DOHH2 (cell line): ENCODE results near the gene ZDHHC12.

Experiments
- EZH2phosphoT487 ChIP-seq: fragments of 200-600 bp; sonication (generic); IDR thresholded peaks from 2 replicates; pipeline ENCODE4 v1.6.1; 2017; ENCODE audit warnings: borderline replicate concordance, mild to moderate bottlenecking, antibody characterized with exemption, low read length, moderate library complexity, mixed read lengths
- TF ChIP-seq, protein P1 (sequence below): fragments of 200-600 bp; sonication (generic); IDR thresholded peaks from one replicate; pipeline ENCODE4 v1.5.1; 2014; ENCODE audit warnings: antibody characterized with exemption, mild to moderate bottlenecking, low read depth, low read length; ENCODE audit not compliant: poor library complexity, severe bottlenecking

DNA sequence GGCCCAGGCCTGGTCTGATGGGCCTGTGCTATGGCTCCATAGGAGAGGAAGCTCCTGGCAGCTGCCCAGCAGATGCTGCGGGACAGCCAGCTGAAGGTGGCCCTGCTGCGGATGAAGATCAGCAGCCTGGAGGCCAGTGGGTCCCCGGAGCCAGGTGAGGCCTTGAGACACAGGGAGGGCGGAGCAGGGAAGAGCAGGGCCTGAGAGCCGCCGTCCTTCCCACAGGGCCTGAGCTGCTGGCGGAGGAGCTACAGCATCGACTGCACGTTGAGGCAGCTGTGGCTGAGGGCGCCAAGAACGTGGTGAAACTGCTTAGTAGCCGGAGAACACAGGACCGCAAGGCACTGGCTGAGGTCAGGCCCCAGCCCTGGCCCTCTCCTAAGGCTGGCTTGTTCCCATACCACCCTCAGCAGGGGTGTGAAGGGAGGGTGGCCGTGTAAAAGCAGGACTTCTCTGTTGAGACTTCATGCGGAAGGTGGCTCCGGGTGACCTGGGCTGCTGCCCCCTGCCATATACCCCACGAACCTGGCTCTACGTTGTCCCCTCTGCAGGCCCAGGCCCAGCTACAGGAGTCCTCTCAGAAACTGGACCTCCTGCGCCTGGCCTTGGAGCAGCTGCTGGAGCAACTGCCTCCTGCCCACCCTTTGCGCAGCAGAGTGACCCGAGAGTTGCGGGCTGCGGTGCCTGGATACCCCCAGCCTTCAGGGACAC is 17.1 kb downstream of the ZDHHC12 start:
- TF ChIP-seq, protein P1, sequence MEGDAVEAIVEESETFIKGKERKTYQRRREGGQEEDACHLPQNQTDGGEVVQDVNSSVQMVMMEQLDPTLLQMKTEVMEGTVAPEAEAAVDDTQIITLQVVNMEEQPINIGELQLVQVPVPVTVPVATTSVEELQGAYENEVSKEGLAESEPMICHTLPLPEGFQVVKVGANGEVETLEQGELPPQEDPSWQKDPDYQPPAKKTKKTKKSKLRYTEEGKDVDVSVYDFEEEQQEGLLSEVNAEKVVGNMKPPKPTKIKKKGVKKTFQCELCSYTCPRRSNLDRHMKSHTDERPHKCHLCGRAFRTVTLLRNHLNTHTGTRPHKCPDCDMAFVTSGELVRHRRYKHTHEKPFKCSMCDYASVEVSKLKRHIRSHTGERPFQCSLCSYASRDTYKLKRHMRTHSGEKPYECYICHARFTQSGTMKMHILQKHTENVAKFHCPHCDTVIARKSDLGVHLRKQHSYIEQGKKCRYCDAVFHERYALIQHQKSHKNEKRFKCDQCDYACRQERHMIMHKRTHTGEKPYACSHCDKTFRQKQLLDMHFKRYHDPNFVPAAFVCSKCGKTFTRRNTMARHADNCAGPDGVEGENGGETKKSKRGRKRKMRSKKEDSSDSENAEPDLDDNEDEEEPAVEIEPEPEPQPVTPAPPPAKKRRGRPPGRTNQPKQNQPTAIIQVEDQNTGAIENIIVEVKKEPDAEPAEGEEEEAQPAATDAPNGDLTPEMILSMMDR = no peak
- TF ChIP-seq EZH2phosphoT487 = no peak
